Measurements from ENCODE around the gene IL6R. TPM values are rescaled to one million over a fixed set of nuclear protein-coding genes. Genes with fewer than 3 reads are reported as not detected.

IL6R gene
- total RNA-seq, 2 experiments from 2014 or later = 9.1 to 9.3 TPM

DNA sequence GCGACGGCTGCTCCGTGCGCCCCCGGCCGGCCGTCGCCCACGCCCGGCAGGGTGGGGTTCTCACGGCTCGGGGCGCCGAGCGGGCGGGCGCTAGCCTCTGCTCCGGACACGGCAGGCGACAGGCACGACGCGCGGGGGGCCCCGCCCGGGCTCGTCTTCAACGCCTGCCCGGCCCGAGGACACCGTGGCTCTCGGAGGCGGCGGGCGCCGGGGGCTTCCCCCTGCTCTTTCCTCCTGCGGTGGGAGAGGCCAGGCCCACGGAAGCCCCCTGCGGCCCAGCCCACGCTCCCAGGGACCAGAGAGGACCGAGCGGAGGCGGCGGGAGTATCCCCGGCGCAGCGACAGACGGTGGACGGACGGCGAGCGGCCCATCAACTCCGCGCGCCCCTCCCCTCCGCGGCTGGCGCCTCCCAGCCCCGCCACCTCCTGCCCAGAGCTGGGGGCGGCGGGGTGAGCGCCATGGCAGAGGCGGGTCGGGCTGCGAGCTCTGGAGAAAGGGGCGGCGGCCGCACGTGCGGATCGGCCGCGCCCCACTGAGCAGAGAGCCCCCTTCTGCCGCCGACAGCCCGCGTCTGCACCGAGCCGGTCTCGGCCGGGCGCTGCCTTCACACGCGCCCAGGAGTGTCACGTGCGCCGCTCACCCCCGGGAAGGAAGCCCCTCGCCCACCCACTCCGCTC lies 97.1 kb downstream of the IL6R start, which contains the start of the genes SHE and TDRD10:
TSS of gene SHE (minus strand) at position 347 of the 678 bp plus-strand sequence. CDS start 386 bp downstream, outside the sequence.
TSS of gene TDRD10 (plus strand) at position 154 of the 678 bp plus-strand sequence. CDS start 4,685 bp downstream, outside the sequence.
- Mint-ChIP-seq H3K27me3 (peaks cover 67% of the 10 kb centered on the region), H3K36me3 (ENCODE audit: low read depth) (peaks cover 6% of the 10 kb centered on the region), H3K9me3 (no peaks in the 10 kb centered on the region), H3K27ac (no peak within 1 kb of the TSS), H3K4me1 (peaks cover 5% of the 10 kb centered on the region), H3K4me3 (no peak within 1 kb of the TSS)
- ChIA-PET POLR2A (no interaction called here), CTCF (interaction anchor here (1.3 kb wide), 1 partner anchor 44 kb away, joined by 3 read pairs; no protein-coding TSS in a partner anchor)
- DNase-seq = no peak

DNA sequence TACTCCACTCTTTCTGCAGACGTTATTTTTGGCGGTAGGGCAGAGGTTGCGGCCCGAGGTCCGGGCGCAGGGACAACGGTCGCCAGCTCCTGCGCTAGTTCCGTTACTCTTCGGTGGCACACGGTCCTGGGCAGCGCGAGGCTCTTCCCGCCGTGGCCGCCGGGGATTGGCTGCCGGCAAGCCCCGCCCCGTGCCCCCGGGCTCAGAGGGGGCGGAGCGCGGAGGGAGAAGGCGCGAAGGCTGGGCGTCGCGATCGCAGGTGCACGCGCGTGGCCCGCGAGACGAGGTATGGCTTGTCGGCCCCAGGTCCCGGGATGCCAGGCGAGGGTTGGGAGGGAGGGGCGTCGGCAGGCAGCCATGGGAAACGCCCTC lies 97.6 kb downstream of the IL6R start:
- Mint-ChIP-seq H3K4me3 (no peak overlapping the region), H3K36me3 (ENCODE audit: low read depth) (peaks cover 6% of the 10 kb centered on the region), H3K27ac (no peak overlapping the region), H3K4me1 (peaks cover 4% of the 10 kb centered on the region), H3K9me3 (no peaks in the 10 kb centered on the region), H3K27me3 (peaks cover 72% of the 10 kb centered on the region)
- POLR2A ChIA-PET = no interaction called here
- DNase-seq = no peak
- CTCF ChIA-PET = interaction anchor here (1.3 kb wide), 1 partner anchor 44 kb away, joined by 3 read pairs; no protein-coding TSS in a partner anchor

DNA sequence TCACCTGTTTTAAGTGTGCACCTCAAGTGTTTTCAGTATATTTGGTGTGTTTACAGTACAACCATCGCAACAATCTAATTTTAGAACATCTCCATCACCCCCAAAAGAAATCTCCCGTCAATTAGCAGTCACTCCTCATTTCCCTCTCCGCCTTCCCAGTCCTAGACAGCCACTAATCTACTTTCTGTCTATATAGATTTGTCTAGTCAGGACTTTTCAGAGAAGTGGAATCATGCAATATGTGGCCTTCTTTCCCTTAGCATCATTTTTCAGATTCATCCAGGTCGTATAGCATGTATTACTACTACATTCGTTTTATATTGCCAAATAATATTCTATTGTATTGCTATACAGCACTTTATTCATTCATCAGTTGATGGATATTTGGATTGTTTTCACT lies 98.8 kb downstream of the IL6R start:
- peaks cover 78% of the 10 kb centered on the region for H3K27me3 Mint-ChIP-seq
- H3K9me3 Mint-ChIP-seq = no peaks in the 10 kb centered on the region
- ChIA-PET CTCF (no interaction called here), POLR2A (no interaction called here)
- no peak for DNase-seq
- H3K27ac Mint-ChIP-seq = no peak overlapping the region
- H3K4me3 Mint-ChIP-seq = no peak overlapping the region
- peaks cover 4% of the 10 kb centered on the region for H3K4me1 Mint-ChIP-seq
- H3K36me3 Mint-ChIP-seq (ENCODE audit: low read depth) = peaks cover 6% of the 10 kb centered on the region

DNA sequence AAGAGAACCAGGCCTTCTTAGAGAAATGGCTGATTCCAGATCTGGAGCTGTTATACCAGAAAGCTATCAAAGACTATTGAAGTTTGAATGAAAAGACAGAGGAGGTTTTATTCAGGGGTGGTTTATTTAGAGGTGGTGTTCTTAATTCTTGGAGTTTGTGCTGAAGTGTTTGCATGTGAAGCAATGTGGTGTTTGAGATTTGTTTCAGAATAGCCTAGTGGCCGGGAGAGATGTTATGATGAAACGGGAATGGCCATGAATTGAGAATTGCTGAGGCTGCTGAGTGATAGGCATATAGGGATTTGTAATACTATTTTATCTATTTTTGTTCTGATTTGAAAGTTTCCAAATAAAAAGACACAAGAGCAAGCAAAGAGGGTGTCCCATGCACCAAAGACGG lies 107.6 kb downstream of the IL6R start:
- peaks cover 45% of the 10 kb centered on the region for H3K27me3 Mint-ChIP-seq
- H3K4me3 Mint-ChIP-seq = no peak overlapping the region
- no peak overlapping the region for H3K27ac Mint-ChIP-seq
- ChIA-PET CTCF (interaction anchor here (0.7 kb wide), 1 partner anchor 9 kb away, joined by 3 read pairs; no protein-coding TSS in a partner anchor), POLR2A (no interaction called here)
- no peaks in the 10 kb centered on the region for H3K4me1 Mint-ChIP-seq
- H3K36me3 Mint-ChIP-seq (ENCODE audit: low read depth) = no peaks in the 10 kb centered on the region
- DNase-seq = no peak
- H3K9me3 Mint-ChIP-seq = no peaks in the 10 kb centered on the region

DNA sequence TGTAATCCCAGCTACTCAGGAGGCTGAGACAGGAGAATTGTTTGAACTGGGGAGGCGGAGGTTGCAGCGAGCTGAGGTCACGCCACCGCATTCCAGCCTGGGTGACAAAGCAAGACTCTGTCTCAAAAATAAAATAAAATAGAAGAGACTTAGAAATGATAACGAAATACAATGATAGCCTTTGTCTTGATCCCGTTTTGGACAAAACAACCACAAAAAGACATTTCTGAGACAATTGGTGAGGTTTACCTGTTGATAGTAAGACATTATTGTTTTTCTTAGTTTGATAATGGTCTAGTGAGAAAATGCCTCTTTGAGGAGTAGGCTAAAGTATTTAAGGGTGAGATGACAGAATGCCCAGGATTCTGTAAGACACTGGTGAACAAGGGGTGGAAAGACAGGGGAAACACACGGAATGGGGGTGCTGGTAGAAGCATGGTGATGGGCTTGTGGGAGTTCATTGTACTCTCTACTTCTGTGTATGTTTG lies 109.0 kb downstream of the IL6R start:
- Mint-ChIP-seq H3K36me3 (ENCODE audit: low read depth) (no peaks in the 10 kb centered on the region), H3K27me3 (peaks cover 35% of the 10 kb centered on the region), H3K27ac (no peak overlapping the region), H3K4me1 (no peaks in the 10 kb centered on the region), H3K9me3 (no peaks in the 10 kb centered on the region), H3K4me3 (no peak overlapping the region)
- DNase-seq = no peak
- POLR2A ChIA-PET = no interaction called here
- CTCF ChIA-PET = interaction anchor here (0.9 kb wide), 1 partner anchor 36 kb away, joined by 3 read pairs; no protein-coding TSS in a partner anchor

DNA sequence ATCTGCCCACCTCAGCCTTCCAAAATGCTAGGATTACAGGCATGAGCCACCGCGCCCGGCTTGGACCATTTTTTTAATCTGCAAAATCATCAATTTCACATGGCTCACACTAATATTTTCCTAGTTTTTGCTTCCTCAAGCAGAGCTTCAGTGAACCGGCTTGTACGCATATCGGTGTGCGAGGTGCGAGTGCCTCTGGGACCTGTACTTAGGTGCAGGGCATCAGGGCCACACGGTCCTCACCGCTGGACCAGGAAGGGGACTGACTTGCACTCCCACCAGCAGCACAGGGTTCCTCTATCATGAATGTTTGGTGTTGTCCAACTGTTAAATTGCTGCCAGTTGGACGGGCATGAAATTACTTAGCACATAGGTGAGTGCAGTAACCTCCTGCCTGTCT lies 112.5 kb downstream of the IL6R start:
- no peaks in the 10 kb centered on the region for H3K9me3 Mint-ChIP-seq
- H3K36me3 Mint-ChIP-seq (ENCODE audit: low read depth) = no peaks in the 10 kb centered on the region
- peaks cover 29% of the 10 kb centered on the region for H3K27me3 Mint-ChIP-seq
- POLR2A ChIA-PET = interaction anchor here (0.7 kb wide), 1 partner anchor 149 kb away, joined by 5 read pairs; no protein-coding TSS in a partner anchor
- H3K27ac Mint-ChIP-seq = no peak overlapping the region
- H3K4me1 Mint-ChIP-seq = no peaks in the 10 kb centered on the region
- H3K4me3 Mint-ChIP-seq = no peak overlapping the region
- CTCF ChIA-PET = interaction anchor here (0.6 to 1.4 kb wide), 2 partner anchors 12 kb away, joined by 3 to 4 read pairs; no protein-coding TSS in a partner anchor
- no peak for DNase-seq

Other genes with a start within 250 kb of the IL6R start
- 100 to 1,000 TPM; 781 to 902 TPM for gene TPM3, start 213.2 kb upstream of the IL6R start, total RNA-seq
- gene CFAP141, start 199.0 kb upstream of the IL6R start, total RNA-seq = under 1 TPM in 1 of 2 experiments, not detected in 1; 0.65 TPM
- 100 to 1,000 TPM; 186 to 211 TPM for gene UBAP2L, start 184.4 kb upstream of the IL6R start, total RNA-seq
- gene HAX1, start 132.7 kb upstream of the IL6R start, total RNA-seq = 100 to 1,000 TPM; 107 to 126 TPM
- gene AQP10, start 84.2 kb upstream of the IL6R start, total RNA-seq = not detected
- gene ATP8B2, start 79.8 kb upstream of the IL6R start, total RNA-seq = 100 to 1,000 TPM; 135 to 138 TPM
- not detected for gene TDRD10, start 96.9 kb downstream of the IL6R start, total RNA-seq
- gene SHE, start 97.1 kb downstream of the IL6R start, total RNA-seq = not detected
- 100 to 1,000 TPM; 106 to 131 TPM for gene UBE2Q1, start 153.3 kb downstream of the IL6R start, total RNA-seq
- not detected for gene CHRNB2, start 162.4 kb downstream of the IL6R start, total RNA-seq
- 100 to 1,000 TPM; 384 to 394 TPM for gene ADAR, start 202.8 kb downstream of the IL6R start, total RNA-seq